KOPT-K1 (cell line): ENCODE measurements around the gene HOXB4.

Source experiments
- H3K27ac ChIP-seq: fragments of 200-600 bp; sonication (generic); 2 replicates; pipeline ENCODE4 v1.5.1; 2016; ENCODE audit warnings: antibody characterized with exemption, mild to moderate bottlenecking, low read depth, low read length; ENCODE audit not compliant: poor library complexity, severe bottlenecking
- H3K36me3 ChIP-seq: fragments of 200-600 bp; sonication (generic); 2 replicates; pipeline ENCODE4 v1.5.1; 2017; ENCODE audit warnings: antibody characterized with exemption, mild to moderate bottlenecking, low read length, moderate library complexity; ENCODE audit not compliant: insufficient read depth
- H3K9me3 ChIP-seq: fragments of 200-600 bp; sonication (generic); 2 replicates; pipeline ENCODE4 v1.5.1; 2017; ENCODE audit warnings: antibody characterized with exemption, low read length, mild to moderate bottlenecking; ENCODE audit not compliant: insufficient read depth, poor library complexity, severe bottlenecking

Gene HOXB4

DNA sequence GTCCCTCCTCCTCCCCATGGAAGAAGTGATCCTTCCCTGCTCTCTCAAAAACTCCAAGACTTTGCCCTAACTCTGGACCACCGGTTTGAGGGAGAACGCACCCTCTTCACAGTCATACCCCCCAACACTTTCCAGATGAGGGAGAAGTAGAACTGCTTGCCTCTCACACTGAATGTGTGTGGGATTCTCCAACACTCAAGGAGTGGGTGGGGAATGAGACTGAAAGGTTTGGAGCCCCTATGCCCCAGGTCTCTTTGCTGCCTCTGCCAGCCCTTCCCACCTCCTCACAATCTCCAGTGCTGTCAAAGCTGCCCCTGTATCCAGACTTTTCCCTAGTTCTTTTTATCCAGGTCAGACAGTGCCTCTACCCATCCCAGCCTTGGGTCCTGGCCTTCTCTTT, 11.4 kb downstream of the HOXB4 start:
- no peak overlapping the region for H3K27ac ChIP-seq
- no peaks in the 10 kb centered on the region for H3K9me3 ChIP-seq

GRCh38 chr17:48565925-48566710, 12.0 kb downstream of the HOXB4 start:
- Histone ChIP-seq H3K36me3 (peaks cover 17% of the 10 kb centered on the region; the same call in 1 of the 2 replicates), H3K9me3 (no peaks in the 10 kb centered on the region), H3K27ac (no peak overlapping the region)

More for the DNA sequence above, 11.4 kb downstream of the HOXB4 start:
- peaks cover 23% of the 10 kb centered on the region; the same call in 1 of the 2 replicates for H3K36me3 ChIP-seq

DNA sequence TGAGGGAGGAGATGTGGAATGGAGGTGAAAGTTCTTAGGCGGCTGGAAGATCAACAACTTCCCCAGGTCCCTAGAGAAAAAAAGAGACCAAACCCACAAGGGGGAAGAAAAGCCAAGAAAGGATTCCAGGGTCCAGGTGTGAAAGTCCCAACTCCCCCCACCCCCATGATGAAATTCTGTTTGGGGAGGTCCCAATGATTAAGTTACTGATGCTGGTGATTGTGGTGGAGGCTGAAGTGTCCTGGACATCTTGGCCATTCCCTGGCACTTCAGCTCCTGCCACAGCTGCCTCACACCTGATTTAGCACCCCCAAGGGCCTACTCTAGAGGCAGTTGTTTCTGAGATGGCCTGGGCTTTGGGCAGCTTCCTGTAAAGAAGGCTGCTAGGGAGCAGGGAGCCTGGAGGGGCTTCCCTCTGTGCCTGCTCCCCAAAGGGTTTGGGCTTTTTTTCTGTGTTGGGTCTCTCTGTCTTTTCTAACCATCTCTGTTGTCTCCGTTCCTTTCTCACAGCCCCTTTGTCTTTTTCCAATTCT, 13.1 kb downstream of the HOXB4 start:
- no peaks in the 10 kb centered on the region for H3K9me3 ChIP-seq
- peaks cover 7% of the 10 kb centered on the region; the same call in 1 of the 2 replicates for H3K36me3 ChIP-seq
- H3K27ac ChIP-seq = no peak overlapping the region

- 0 out of 2 replicates have a peak, but pooled peaks cover under 1% of the 10 kb centered on the region for H3K36me3 ChIP-seq
- no peak overlapping the region for H3K27ac ChIP-seq
- H3K9me3 ChIP-seq = no peaks in the 10 kb centered on the region
Measured at GRCh38 chr17:48564188-48565021, 13.7 kb downstream of the HOXB4 start.

- H3K27ac ChIP-seq = no peak overlapping the region
- H3K36me3 ChIP-seq = no peaks in the 10 kb centered on the region
- no peaks in the 10 kb centered on the region for H3K9me3 ChIP-seq
Measured at GRCh38 chr17:48563867-48564187, 14.3 kb downstream of the HOXB4 start.

- Histone ChIP-seq H3K36me3 (no peaks in the 10 kb centered on the region), H3K9me3 (no peaks in the 10 kb centered on the region), H3K27ac (no peak overlapping the region)
Measured at GRCh38 chr17:48563385-48563838, 14.7 kb downstream of the HOXB4 start.

DNA sequence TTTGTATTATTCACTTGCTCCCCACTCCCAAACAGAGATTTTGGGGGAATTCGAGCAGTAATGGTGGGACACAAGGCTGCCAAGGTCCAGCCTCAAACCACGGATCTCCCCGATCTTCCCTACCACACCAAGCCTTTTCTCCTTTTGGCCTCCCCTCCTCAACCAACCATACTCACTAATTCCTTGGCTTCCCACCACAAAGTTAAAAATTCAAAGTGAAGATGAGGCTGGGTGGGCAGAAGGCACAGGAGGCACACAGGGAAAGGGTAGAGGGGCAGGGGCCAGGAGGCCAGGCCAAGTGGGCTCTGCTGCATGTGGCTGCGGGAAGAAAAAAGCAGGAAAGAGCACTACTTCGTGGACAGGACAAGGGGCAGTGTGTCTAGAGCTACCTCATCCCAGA, 15.2 kb downstream of the HOXB4 start:
- H3K27ac ChIP-seq = no peak overlapping the region
- H3K9me3 ChIP-seq = no peaks in the 10 kb centered on the region
- H3K36me3 ChIP-seq = no peaks in the 10 kb centered on the region

- Histone ChIP-seq H3K36me3 (no peaks in the 10 kb centered on the region), H3K27ac (peak overlapping the region; percentile 43), H3K9me3 (no peaks in the 10 kb centered on the region)
Measured at GRCh38 chr17:48561884-48562810, 16.0 kb downstream of the HOXB4 start.

DNA sequence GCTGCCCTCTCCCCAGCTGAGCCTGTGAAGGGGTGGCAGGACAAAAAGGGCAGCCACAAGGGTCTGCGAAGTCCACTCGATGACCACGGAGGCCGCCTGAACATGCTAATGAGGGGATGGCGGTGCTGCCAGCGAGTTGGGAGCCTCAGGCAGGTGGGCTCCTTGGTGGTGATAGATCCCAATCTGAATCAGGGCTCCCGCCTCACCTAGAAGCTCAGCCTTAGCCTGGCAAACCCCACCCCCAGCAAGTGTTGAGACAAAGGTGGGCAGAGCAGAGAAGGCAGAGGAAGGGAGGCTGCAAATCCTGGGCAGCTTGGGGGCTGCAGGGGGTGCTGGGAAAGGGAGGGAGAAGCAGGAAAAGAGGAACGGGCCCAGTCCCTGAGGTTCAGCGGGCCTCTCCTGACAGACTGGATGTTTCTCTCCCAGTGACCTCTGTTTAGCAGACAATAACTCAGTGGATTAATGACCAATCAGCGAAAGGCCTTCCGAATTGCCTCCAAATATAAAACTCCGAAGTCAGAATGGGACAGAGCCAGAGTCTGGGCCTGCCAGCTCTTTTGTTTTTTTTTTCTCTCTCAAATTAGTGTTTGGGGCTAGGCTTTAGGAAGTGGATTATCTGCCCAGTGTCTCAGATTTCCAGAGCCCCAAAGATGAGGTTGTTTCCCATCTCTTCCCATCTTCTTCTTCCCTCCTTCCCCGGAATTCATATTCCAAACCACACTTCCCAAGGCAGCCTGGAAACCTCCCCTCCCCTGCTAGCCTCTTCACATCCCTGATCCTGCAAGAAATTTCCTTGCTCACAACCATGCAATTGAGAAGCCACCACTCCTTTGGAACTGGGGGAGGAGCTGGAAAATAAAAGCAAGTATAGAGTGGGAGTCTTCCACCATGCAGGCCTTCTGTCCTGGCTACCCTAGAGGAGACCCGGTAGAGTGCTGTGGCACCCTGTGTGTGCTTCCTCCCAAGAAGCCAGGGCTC, 18.0 kb downstream of the HOXB4 start:
- H3K36me3 ChIP-seq = no peaks in the 10 kb centered on the region
- H3K9me3 ChIP-seq = no peaks in the 10 kb centered on the region
- no peak overlapping the region for H3K27ac ChIP-seq

DNA sequence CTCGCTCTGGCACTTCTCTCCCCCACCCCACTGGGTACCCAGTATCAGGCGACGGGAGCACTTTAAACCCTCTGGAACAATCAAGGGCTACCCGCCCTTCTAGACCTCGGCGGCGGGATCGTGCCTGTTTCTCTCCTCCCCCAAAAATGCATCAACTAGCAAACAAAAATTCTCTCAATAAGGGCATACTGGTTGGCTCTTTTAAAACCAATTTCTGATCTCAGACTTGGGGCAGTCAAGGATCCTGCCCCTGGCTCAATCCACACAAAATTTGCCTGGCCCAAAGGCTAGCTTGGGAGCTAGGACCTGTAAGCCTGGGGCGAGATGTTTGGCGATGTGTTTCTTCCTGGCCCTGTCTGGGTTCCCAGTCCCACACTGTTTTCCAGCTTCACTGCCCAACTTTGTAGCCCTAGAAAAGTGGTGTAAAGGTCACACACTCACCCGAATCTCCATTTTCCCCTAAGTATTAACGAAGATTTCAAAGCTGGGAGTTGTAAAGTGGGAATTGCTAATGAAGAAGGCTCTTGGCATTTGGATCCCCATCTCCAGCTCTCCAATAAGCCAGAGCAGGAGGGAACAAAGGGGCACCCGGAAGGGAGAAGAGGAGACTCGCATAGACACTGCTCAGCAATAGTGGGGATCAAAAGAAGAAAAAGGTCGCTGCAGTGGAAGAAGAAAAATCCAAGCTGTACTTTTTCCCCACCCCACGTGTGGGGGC, 18.9 kb downstream of the HOXB4 start:
- Histone ChIP-seq H3K36me3 (no peaks in the 10 kb centered on the region), H3K9me3 (no peaks in the 10 kb centered on the region), H3K27ac (no peak overlapping the region)

DNA sequence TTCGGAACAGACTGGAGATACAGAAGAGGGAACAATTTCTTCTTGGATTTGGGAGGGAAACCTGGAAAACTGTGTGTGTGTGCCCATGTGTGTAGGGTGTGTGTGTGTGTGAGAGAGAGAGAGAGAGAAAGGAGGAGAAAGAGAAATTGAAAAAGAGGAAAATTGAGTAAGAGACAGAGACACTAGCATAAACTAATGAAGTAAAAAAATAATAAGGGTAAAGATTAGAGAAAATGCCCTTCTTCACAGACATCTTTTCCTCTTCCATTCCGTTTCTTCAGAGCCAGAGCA, 19.4 kb downstream of the HOXB4 start:
- no peak overlapping the region for H3K27ac ChIP-seq
- no peaks in the 10 kb centered on the region for H3K36me3 ChIP-seq
- H3K9me3 ChIP-seq = no peaks in the 10 kb centered on the region

DNA sequence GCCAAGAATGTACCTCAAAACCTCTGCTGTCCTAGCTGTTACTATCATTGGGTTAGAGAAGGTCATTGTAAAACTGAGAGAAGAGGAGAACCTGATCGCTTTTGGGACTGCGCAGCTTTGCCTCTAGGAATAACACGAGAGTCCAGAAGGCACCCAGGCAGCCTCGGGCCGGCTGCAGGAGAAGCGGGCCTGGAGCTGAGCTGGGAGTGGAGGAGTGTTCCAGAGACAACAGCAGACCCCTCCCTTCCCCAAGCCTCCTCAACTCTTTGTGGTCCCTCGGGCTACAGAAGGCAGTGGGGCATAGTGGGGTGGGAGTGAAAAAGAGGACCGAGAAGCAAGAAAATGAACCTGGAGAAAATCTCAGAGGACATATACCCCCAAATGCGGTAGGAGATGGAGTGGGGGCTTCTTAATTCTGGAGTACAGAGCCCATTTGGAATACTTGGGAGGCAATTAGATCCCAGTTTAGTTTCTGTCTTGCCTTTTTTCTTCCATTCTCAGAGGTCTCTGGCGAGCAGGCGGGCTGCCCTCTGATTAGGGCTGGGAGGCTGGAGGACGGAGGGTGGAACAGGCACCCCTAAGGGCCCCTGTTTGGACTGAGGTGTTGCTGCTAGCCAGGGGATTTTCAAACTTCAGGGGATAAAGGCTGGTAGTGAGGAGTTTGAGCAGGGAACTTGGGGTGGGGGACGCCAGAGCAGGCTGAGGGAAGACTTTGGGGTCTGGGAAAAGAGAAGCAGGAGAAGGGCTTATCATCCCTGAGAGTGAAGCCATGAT, 19.9 kb downstream of the HOXB4 start:
- Histone ChIP-seq H3K36me3 (no peaks in the 10 kb centered on the region), H3K9me3 (no peaks in the 10 kb centered on the region), H3K27ac (no peak overlapping the region)
